A673 (cell line): ENCODE results near the gene LSM6. TPM values are rescaled to one million over a fixed set of nuclear protein-coding genes. Genes with fewer than 3 reads are reported as not detected.

Experiments used
- BruUV-seq: library from RNA; stranded (reverse); fragments of 400-500 nt; replicated peaks from 2 replicates; lab custom pipeline; 2021; lab: Mats Ljungman, UMichigan
- CTCF ChIA-PET: fragments of 300-600 bp; sonication (Branson Sonifier 250); formaldehyde crosslinking; loops from one replicate; lab custom pipeline; 2022; ENCODE audit warnings: antibody characterized with exemption; lab: Charles Lee
- POLR2A ChIA-PET: fragments of 300-600 bp; sonication (Branson Sonifier 250); formaldehyde crosslinking; loops from one replicate; lab custom pipeline; 2022; ENCODE audit warnings: antibody characterized with exemption; ENCODE audit not compliant: low non-redundant PET; lab: Charles Lee
- DNase-seq: peaks from one replicate; pipeline ENCODE4 v3.0.0-alpha.2; 2015; ENCODE audit warnings: low spot score
- H3K27ac ChIP-seq: fragments of 200-600 bp; sonication (generic); 2 replicates; pipeline ENCODE4 v1.5.1; 2016; ENCODE audit warnings: mixed run types, low read depth, mild to moderate bottlenecking, mixed read lengths, antibody characterized with exemption, low read length; ENCODE audit not compliant: poor library complexity, severe bottlenecking
- H3K27me3 ChIP-seq: fragments of 200-600 bp; sonication (generic); replicated peaks from 2 replicates; pipeline ENCODE4 v1.6.1; 2017; ENCODE audit warnings: mixed run types, low read depth, mild to moderate bottlenecking, mixed read lengths, antibody characterized with exemption, low read length; ENCODE audit not compliant: insufficient read depth, poor library complexity
- H3K36me3 ChIP-seq: fragments of 200-600 bp; sonication (generic); 2 replicates; pipeline ENCODE4 v1.6.1; 2016; ENCODE audit warnings: mixed run types, mild to moderate bottlenecking, mixed read lengths, antibody characterized with exemption, low read length; ENCODE audit not compliant: insufficient read depth, poor library complexity, severe bottlenecking
- H3K4me1 ChIP-seq: fragments of 200-600 bp; sonication (generic); 2 replicates; pipeline ENCODE4 v1.6.1; 2017; ENCODE audit warnings: mixed run types, mild to moderate bottlenecking, mixed read lengths, antibody characterized with exemption, low read length; ENCODE audit not compliant: insufficient read depth, poor library complexity, severe bottlenecking
- H3K4me3 ChIP-seq: fragments of 200-600 bp; sonication (generic); 2 replicates; pipeline ENCODE4 v1.5.1; 2016; ENCODE audit warnings: low read depth, mixed run types, mild to moderate bottlenecking, mixed read lengths, low read length; ENCODE audit not compliant: poor library complexity, severe bottlenecking
- H3K9me3 ChIP-seq: fragments of 200-600 bp; sonication (generic); 2 replicates; pipeline ENCODE4 v1.6.1; 2016; ENCODE audit warnings: mixed run types, low read depth, mild to moderate bottlenecking, mixed read lengths, antibody characterized with exemption, low read length; ENCODE audit not compliant: poor library complexity, severe bottlenecking
- EZH2 ChIP-seq: fragments of 200-600 bp; sonication (generic); IDR thresholded peaks from 2 replicates; pipeline ENCODE4 v1.6.1; 2017; ENCODE audit warnings: borderline replicate concordance, low read depth, mild to moderate bottlenecking, mixed read lengths, antibody characterized with exemption, low read length; ENCODE audit not compliant: poor library complexity, severe bottlenecking
- intact Hi-C: fragments of 100-400 bp; cut with micrococcal nuclease; formaldehyde crosslinking; loops from one replicate; pipeline ENCODE4 v1.10.0; 2022; ENCODE audit not compliant: unreplicated experiment
- total RNA-seq: library from RNA; stranded (reverse); gene quantifications from 2 replicates; pipeline ENCODE4 v1.2.3, GENCODE V29; 2021
- TF ChIP-seq, protein P1 (sequence below): fragments of 300-800, 200-600 bp; sonication (generic); conservative IDR thresholded peaks from 2 replicates; pipeline ENCODE4 v1.5.1; 2017; ENCODE audit warnings: low read depth, mild to moderate bottlenecking, antibody characterized with exemption, low read length, moderate library complexity, mixed read lengths

Gene LSM6
- total RNA-seq, 1 experiment from 2014 or later: 61.7 TPM

DNA sequence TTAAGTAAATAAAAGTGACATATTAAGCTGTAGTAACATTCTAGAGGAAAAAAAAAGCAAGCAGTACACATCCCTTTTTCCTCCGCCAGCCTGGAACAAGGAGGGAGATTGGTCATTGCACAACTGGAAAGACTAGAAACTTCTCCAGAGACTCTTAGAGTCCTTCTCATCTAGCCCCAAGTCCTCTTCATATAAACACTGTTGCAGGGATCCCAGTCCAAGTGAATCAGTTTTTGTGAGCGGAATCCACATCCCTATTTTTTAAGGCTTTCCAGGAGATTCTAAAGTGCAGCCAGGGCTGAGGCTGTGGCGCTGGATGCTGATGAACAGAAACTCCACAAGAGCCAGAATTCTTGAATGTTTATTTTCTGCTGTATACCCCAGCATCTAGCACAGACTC lies 62.6 kb downstream of the LSM6 start:
- Histone ChIP-seq H3K9me3 (no peaks in the 10 kb centered on the region), H3K27me3 (no peaks in the 10 kb centered on the region), H3K4me1 (peaks cover 14% of the 10 kb centered on the region), H3K27ac (no peak overlapping the region), H3K4me3 (no peak overlapping the region), H3K36me3 (no peaks in the 10 kb centered on the region)
- DNase-seq: no peak
- intact Hi-C loops: no loop called here
- TF ChIP-seq EZH2: no peak
- TF ChIP-seq, protein P1, sequence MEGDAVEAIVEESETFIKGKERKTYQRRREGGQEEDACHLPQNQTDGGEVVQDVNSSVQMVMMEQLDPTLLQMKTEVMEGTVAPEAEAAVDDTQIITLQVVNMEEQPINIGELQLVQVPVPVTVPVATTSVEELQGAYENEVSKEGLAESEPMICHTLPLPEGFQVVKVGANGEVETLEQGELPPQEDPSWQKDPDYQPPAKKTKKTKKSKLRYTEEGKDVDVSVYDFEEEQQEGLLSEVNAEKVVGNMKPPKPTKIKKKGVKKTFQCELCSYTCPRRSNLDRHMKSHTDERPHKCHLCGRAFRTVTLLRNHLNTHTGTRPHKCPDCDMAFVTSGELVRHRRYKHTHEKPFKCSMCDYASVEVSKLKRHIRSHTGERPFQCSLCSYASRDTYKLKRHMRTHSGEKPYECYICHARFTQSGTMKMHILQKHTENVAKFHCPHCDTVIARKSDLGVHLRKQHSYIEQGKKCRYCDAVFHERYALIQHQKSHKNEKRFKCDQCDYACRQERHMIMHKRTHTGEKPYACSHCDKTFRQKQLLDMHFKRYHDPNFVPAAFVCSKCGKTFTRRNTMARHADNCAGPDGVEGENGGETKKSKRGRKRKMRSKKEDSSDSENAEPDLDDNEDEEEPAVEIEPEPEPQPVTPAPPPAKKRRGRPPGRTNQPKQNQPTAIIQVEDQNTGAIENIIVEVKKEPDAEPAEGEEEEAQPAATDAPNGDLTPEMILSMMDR: no peak
- ChIA-PET CTCF (no interaction called here), POLR2A (no interaction called here)
- no TSS peak for BruUV-seq

Other genes starting within 250 kb of the LSM6 start
- gene ZNF827, start 236.9 kb upstream of the LSM6 start, total RNA-seq: 18.4 and 20.0 TPM in 2 replicates
- not detected in 2 replicates for gene REELD1, start 38.8 kb downstream of the LSM6 start, total RNA-seq